HG03442 (cell line): Measurements from ENCODE around the gene TRIM44.
"Not testable (repeated sequence)": the region's sequence is repeated elsewhere in the genome, so short reads cannot be mapped to it uniquely, and the experiment has no call there.

ENCODE experiments used
- ATAC-seq: cut with Tn5 transposase; IDR thresholded peaks from one replicate; pipeline ENCODE4 v1.9.1; 2021; ENCODE audit warnings: mild to moderate bottlenecking, moderate library complexity; ENCODE audit not compliant: unreplicated experiment

The TRIM44 gene

DNA sequence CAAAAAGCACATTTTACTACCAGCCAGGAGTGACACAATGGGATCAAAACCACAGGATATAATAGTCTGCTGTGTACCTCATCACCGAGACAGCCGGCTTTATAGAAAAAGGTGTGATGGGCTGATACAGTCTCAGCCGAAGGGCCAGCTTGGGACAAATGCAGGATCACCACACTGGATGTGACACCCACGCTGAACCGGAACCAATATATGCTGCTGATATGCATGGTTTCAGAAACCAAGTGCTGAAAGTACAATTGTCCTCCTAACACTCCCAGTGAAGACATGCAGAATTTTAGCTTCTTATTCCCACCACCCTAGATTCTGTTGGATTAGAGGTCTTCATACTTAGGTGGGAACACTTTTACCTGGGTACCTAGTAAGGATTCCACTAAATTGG lies 184.3 kb downstream of the TRIM44 start:
- no peak for ATAC-seq

DNA sequence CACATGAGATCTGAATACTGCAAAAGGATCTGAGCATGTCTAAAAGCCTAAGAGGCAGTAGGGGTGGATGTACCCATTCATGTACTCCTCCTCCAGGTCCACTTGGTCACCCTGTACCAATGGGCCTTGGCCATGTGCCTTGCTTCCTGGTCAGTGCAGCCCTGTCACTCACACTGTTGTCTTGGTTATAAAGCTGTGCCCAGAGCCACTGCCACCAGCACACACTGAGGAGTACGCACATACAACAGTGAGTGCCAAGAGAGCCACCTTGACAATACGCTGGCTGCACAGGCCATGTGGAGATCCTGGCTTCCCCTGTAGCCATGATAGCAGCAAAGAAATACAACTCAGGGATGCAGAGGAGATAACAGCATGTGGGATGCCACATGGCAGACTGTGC lies 184.9 kb downstream of the TRIM44 start:
- ATAC-seq, result no peak

DNA sequence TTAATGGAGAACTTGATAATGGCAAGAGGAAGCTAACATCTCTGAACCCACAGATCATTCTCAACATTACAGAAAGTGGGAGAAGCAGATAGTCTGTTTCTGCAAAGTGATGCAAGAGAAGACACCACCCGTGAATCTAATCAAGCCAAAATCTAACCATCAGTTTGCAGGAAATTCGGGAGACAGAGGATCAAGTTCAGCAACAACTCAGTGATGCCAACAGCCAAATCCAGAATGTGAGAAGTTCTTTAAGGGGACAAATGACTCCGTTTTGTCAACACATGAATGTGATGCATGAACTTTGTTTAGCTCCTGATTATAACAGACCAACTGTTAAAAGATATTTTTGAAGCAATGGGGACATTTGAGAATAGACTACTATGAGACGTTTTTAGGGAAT lies 186.0 kb downstream of the TRIM44 start:
- ATAC-seq, result no peak

DNA sequence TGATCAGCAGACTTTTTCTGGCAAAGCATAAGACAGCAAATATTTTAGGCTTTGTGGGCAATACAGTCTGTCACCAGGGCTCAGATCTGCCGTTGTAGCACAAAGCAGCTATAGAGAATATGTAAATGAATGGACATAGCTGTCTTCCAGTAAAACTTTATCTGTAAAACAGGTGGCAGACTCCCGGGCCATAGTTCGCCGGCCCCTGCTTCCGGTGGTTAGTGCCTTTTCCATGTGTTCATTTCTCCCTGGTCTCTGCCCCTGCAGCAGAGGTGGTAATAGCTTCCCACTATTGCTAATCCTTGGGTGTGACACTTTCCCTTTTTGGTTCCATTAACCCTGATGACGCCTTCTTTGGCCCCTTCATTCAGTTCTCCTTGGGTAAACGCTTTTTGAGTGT lies 187.6 kb downstream of the TRIM44 start:
- ATAC-seq, result no peak

DNA sequence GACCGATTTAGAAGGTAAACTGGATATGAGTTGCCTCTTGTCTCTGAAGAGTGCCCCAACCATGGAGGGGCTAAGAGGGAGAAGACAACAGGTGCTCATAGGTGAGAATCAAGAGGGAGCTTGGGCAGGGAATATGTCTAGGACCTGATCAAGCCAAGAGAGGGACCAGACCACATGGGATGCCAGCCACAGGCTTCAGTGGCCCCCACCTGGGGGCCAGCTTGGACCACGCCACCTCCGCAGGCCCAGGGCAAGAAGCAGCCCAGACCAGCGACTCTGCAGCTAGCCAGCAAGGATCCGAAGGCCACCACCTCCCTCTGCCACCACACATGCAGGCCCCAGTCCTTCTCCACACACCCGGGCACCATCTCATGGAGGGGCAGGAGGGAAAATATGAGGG lies 188.8 kb downstream of the TRIM44 start:
- no peak for ATAC-seq

DNA sequence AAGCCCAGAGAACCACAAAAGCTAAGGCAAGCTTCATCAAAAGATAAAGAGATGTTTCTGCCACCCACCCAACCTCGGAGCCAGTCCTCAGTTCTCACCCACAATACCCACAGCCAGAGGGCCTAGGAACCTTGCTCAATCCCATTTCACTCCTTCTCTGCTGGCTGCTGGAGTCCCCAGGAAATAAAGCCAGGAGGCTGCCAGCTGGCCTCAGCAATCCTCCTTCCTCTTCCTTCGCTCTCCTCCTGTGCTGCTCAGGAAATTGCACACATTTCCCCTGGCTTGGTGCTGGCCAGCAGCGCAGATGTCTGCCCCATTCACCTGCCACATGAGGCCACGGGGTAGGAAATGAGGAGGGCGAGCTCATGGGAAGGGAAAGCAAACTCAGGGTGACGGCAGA lies 189.5 kb downstream of the TRIM44 start:
- no peak for ATAC-seq

DNA sequence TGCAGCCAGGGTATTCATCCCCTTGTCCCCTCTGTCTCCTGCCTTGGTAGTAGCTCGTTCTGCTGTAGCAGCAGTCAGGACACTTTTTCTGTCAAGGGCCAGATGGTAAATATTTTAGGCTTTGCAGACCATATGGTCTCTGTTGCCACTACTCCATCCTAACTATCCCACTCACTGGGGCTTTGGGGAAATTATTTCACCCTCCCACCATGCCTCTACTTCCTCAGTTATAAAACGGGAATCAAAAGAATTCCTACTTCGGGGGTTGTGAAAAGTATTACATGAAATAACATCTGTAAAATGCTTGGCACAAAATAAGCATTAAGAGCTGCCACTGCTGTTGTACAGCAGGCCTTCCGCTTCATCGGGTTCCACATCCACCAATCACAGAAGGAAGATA lies 191.4 kb downstream of the TRIM44 start:
- ATAC-seq, result no peak

DNA sequence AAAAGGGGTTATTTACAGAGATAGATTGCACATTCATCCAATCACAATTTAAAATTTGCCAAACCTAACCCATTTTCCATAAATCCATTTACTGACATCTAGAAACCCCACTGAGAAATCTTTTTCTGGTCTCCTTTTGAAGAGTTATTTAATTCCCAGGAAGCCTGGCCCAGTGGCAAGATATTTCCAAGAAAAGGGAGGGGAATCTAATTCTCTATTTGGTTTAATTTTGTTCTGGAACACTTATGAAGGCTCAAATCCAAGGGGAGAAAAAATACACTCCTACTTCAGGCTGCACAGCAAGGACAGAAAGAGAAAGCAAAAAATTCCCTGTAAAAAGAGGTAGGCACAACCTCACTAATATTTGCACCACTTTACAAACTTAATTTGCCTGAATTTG lies 193.1 kb downstream of the TRIM44 start:
- no peak for ATAC-seq

DNA sequence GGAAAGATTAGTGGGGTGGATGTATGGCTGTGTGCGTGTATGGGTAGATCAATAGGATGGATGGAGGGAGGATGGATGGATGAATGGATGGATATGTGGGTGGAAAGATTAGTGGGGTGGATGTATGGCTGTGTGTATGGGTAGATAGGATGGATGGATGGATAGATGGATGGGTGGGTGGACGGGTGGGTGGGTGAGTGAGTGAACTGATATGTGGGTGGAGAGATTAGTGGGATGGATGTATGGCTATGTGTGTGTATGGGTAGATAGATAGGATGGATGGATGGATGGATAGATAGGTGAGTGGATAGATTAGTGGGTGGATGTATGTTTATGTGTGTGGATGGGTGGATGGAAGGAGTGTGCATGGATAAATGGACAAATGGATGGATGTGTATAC lies 193.7 kb downstream of the TRIM44 start:
- ATAC-seq, result no peak

DNA sequence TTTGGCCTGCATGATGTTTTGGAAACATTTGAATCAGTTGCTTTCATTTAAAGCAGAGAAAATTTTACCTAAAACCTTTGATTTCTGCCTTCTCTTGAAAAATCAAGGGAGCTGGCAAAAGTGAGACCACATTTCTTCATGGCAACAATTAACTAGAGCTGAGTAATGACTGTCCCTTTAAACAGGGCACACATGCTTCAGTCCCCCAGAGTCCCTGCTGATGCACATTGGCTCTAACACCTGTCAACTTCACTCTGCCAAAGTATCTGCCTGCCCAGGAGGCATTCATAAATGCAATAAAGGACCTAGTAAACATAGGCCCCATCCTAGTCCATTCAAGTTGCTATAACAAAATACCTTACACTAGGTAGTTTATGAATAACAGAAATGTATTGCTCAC lies 194.2 kb downstream of the TRIM44 start:
- no peak for ATAC-seq

DNA sequence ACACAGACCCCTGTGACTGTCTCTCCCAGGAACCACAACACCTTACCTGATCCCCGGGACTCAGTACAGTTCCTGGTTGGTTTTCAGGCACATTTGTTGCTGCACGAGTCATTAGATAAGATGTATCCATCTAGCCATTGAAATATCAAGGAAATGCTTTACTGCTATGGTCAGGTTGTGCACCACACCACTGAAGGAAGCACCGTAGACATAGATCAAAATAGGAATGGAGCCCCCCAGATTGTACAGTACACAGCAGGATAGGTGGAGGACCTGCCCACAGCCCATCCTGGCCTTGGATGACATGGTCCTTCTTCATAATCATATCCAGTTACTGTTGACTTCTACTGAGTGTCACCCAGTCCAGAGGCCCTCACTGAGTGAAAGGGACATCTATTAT lies 195.3 kb downstream of the TRIM44 start:
- no peak for ATAC-seq

DNA sequence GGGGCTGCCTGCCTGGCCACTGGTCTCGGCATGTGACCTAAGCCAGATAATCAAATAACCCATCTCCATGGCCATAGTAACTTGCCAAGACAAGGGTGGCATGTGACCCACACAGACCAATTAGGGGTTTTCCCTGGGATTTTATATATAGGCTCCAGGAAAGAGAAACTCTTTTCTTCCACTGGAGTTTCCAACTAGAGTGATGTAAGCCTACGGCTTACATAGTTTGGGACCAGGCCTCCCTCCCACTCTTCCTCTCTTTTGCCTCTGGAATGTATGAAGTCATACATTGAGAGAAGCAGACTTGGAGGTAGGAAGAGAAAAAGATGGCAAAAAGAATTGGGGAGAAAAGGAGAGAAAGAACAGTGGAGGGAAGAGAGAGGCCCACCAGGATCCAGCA lies 196.7 kb downstream of the TRIM44 start:
- no peak for ATAC-seq

DNA sequence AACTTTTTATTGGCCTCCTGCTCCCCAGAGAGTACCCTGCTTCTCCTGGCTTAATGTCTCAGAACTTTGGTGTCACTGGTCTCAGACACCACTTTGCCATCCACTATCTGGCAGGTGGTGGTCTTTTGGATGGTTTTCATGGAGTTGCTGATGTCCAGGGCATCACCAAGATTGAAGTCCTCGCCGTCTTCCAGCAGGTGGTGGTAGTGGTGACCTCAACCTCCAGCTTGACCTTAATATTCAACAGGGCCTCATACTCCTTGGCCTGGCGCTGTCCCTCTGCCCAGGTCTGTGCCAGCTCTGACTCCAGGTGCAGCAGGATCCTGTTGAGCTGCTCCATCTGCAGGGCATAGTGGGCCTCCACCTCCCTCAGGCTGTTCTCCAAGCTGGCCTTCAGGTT lies 197.6 kb downstream of the TRIM44 start:
- not testable (repeated sequence) for ATAC-seq

DNA sequence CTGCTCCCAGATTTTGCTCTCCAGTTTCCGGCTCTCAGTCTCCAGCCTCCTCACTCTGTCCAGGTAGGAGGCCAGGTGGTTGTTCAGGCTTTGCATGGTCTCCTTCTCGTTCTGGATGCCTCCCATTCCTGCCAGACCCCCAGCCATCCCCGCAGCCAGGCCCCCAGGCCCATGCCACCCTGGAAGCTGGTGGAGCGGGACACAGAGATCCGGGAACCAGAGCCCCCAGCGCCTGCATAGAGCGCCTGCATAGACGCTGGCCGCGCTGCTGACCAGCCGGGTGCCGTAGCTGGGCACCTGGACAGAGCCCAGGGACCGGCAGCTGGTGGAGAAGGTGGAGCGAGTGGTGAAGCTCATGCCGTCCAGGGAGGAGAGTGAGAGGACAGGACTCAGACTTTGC lies 198.6 kb downstream of the TRIM44 start:
- no peak for ATAC-seq

DNA sequence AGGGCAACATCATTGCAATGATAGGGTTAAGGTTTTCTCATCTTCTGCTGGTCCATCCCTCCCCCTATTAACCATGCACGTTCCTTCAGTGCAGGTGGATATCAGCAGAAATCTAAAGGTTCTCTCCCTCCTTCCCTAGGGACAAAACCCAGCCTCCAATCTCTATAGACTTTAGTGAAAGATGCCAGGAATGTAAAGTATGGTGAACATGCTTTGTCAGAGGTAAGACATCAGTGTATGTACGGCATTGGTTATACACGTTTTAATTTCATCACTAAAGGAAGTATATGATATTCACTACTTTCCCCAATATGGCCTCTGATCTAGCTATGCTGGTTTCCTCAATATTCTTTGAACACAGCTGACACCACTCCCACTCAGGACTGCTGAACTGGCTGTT lies 200.1 kb downstream of the TRIM44 start:
- no peak for ATAC-seq

DNA sequence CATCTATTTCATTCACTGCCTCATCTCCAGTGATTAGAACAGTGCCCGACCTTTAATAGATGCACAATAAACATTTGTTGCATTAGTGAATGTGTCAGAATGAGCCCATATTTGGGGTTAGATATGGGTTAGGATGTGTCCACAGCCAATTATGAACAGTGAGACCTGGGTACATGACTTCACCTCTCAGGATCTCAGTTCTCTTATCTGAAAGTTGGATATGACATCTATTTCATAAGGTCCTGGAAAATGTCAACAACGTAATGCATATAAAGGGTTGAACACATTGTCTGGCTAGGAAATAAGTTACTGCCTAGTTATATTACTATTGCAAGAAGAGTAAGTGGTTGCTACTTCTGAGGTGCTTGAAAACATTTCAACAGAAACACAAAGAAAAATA lies 201.6 kb downstream of the TRIM44 start:
- ATAC-seq, result no peak

DNA sequence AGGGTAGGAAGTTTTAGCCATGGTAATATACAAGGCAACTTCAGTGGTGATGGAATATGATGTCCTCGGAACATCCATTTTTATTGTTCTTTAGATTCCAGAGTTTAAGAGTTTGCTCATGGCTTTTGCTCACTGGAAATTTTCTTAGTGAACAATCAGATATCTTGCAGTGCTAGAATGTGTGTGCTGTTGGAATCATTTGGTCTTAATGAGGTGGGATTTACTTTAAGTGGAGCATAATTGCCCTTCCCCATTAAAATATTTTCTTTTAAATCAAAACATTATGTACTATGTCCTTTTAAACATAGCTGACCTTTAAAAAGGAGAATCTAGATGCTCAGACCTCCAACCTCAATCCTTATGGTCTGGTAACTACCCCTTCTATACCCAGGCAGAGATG lies 204.0 kb downstream of the TRIM44 start:
- no peak for ATAC-seq
